Thoracic aorta (tissue), 2 donors: ENCODE measurements around the gene PRPH. TPM values are rescaled to one million over a fixed set of nuclear protein-coding genes. Genes with fewer than 3 reads are reported as not detected.
"Not testable (repeated sequence)": the region's sequence is repeated elsewhere in the genome, so short reads cannot be mapped to it uniquely, and the experiment has no call there.

Experiments used
- ATAC-seq: fragments of 150-250 bp; one replicate; pipeline ENCODE4 v1.8.0; 2017; ENCODE audit warnings: low read depth; ENCODE audit not compliant: insufficient number of reproducible peaks, low FRiP score
- DNase-seq: peaks from one replicate; pipeline ENCODE4 v3.0.0-alpha.2; 2020; ENCODE audit warnings: low spot score
- H3K27ac ChIP-seq, 2 donors: fragments of 200-600 bp; sonication (generic); 1 replicate in 1 of 2; 2 replicates in 1 of 2; pipeline ENCODE4 v1.5.1; 2016; ENCODE audit warnings: mild to moderate bottlenecking in 2 of 2, moderate library complexity in 2 of 2
- H3K27me3 ChIP-seq: fragments of 200-600 bp; sonication (generic); replicated peaks from 2 replicates; pipeline ENCODE4 v1.6.0; 2016; ENCODE audit warnings: mild to moderate bottlenecking; ENCODE audit not compliant: insufficient read depth
- H3K36me3 ChIP-seq: fragments of 200-600 bp; sonication (generic); one replicate; pipeline ENCODE4 v1.5.1; 2016
- H3K4me1 ChIP-seq, 2 donors: fragments of 200-600 bp; sonication (generic); 1 replicate in 1 of 2; 2 replicates in 1 of 2; pipeline versions ENCODE4 v1.5.1 to v1.6.0; 2016; ENCODE audit warnings: low read depth in 2 of 2, mild to moderate bottlenecking in 1 of 2; ENCODE audit not compliant: control insufficient read depth in 1 of 2
- H3K4me3 ChIP-seq: fragments of 200-600 bp; sonication (generic); 2 replicates; pipeline ENCODE4 v1.5.1; 2016; ENCODE audit warnings: mild to moderate bottlenecking
- H3K9me3 ChIP-seq: fragments of 200-600 bp; sonication (generic); 2 replicates; pipeline ENCODE4 v1.5.1; 2016
- total RNA-seq, 2 donors: library from RNA; depleted of rRNA; stranded (reverse); fragments of >200 nt; gene quantifications; one replicate each; pipeline versions ENCODE4 v1.1.0 to v1.2.3, GENCODE V29; 2016
- TF ChIP-seq, protein P1 (sequence below): fragments of 200-600 bp; sonication (generic); IDR thresholded peaks from one replicate; pipeline ENCODE4 v1.5.1; 2019; ENCODE audit warnings: antibody characterized with exemption

PRPH gene
- 1 to 10 TPM in 1 of 2 donors, not detected in 1; 2.5 TPM for total RNA-seq

DNA sequence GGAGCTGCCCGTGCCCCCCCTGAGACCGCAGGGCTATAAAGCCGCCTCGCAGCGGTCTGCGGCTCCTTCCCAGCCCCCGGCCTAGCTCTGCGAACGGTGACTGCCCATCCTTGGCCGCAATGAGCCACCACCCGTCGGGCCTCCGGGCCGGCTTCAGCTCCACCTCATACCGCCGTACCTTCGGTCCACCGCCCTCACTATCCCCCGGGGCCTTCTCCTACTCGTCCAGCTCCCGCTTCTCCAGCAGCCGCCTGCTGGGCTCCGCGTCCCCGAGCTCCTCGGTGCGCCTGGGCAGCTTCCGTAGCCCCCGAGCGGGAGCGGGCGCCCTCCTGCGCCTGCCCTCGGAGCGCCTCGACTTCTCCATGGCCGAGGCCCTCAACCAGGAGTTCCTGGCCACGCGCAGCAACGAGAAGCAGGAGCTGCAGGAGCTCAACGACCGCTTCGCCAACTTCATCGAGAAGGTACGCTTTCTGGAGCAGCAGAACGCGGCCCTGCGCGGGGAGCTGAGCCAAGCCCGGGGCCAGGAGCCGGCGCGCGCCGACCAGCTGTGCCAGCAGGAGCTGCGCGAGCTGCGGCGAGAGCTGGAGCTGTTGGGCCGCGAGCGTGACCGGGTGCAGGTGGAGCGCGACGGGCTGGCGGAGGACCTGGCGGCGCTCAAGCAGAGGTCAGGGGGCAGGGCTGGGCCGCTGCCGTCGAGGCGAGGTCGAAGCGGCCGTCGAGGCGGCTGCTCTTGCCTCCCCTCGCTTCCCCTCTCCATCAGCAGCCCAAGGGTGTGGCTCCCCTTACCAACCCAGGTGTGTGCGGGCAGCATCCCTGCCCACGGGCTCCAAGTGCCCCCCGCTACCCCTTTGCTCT lies at the start of gene PRPH:
Gene PRPH, plus strand, starts transcription at position 66 of the 855 bp plus-strand sequence. Its CDS starts 54 bp downstream, at position 120.
- H3K27me3 ChIP-seq, result peaks cover 12% of the 10 kb centered on the region
- H3K4me1 ChIP-seq, result peaks cover 17 to 42% of the 10 kb centered on the region in 2 donors
- no peaks in the 10 kb centered on the region for H3K36me3 ChIP-seq
- ATAC-seq (no peak), DNase-seq (no peak)
- peak within 1 kb of the TSS; percentile 15 for H3K4me3 ChIP-seq
- no peaks in the 10 kb centered on the region for H3K9me3 ChIP-seq
- H3K27ac ChIP-seq, result no peak within 1 kb of the TSS
- TF ChIP-seq, protein P1, sequence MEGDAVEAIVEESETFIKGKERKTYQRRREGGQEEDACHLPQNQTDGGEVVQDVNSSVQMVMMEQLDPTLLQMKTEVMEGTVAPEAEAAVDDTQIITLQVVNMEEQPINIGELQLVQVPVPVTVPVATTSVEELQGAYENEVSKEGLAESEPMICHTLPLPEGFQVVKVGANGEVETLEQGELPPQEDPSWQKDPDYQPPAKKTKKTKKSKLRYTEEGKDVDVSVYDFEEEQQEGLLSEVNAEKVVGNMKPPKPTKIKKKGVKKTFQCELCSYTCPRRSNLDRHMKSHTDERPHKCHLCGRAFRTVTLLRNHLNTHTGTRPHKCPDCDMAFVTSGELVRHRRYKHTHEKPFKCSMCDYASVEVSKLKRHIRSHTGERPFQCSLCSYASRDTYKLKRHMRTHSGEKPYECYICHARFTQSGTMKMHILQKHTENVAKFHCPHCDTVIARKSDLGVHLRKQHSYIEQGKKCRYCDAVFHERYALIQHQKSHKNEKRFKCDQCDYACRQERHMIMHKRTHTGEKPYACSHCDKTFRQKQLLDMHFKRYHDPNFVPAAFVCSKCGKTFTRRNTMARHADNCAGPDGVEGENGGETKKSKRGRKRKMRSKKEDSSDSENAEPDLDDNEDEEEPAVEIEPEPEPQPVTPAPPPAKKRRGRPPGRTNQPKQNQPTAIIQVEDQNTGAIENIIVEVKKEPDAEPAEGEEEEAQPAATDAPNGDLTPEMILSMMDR, result no peak

DNA sequence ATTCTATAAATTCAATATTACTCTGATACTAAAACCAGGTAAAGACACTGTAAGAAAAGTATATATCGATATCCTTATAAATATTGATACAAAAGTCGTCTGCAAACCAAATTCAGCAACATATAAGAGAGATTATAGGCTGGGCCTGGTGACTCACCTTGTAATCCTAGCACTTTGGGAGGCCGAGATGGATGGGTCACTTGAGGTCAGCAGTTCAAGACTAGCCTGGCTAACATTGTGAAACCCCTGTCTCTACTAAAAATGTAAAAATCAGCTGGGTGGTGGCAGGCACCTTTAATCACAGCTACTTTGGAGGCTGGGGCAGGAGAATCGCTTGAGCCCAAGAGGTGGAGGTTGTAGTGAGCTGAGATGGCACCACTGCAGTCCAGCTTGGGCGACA lies 43.6 kb upstream of the PRPH start:
- ATAC-seq, result no peak
- no peaks in the 10 kb centered on the region for H3K4me1 ChIP-seq
- H3K36me3 ChIP-seq, result no peaks in the 10 kb centered on the region
- no peak overlapping the region for H3K4me3 ChIP-seq
- H3K9me3 ChIP-seq, result no peaks in the 10 kb centered on the region
- DNase-seq, result no peak
- no peak overlapping the region for H3K27ac ChIP-seq
- TF ChIP-seq, protein P1, result no peak
- no peaks in the 10 kb centered on the region for H3K27me3 ChIP-seq

DNA sequence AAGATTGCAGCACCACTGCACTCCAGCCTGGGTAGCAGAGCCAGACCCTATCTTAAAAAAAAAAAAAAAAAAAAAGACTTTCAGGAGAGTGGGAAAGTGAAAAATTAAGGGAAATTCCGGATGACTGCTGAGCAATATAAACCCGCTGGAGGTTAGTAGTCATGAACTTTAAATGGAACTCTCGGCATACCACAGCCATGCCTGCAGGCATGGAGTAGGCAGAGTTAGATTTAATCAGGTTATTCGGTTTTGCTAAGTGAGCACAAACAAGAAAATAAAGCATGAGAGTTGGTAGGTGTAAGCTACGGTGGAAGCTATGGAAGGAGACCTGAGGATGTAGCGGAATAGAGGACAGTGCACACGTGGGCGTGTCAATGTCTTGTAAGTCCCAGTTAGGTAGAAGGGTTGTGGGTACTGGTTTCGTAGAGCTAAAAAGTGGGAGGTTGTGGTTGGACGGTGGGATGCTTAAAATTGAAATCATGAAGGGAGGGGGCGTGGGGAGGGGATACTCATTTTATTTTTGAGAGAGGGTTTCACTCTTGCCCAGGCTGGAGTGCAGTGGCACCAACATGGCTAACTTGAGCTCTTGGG lies 41.8 kb upstream of the PRPH start:
- no peak overlapping the region for H3K4me3 ChIP-seq
- ATAC-seq (no peak), DNase-seq (no peak)
- no peaks in the 10 kb centered on the region for H3K4me1 ChIP-seq
- no peaks in the 10 kb centered on the region for H3K9me3 ChIP-seq
- TF ChIP-seq, protein P1, result no peak
- no peak overlapping the region for H3K27ac ChIP-seq
- no peaks in the 10 kb centered on the region for H3K36me3 ChIP-seq
- no peaks in the 10 kb centered on the region for H3K27me3 ChIP-seq

DNA sequence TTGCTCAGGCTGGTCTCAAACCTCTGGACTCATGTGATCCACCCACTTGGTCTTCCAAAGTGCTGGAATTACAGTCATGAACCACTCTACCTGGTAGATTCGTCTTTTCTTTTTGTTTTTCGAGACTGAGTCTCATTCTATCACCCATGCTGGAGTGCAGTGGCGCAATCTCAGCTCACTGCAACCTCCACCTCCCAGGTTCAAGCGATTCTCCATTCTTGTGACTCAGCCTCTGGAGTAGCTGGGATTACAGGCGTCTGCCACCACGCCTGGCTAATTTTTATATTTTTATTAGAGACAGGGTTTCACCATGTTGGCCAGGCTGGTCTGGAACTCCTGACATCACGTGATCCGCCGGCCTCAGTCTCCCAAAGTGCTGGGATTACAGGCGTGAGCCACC lies 39.5 kb upstream of the PRPH start:
- not testable (repeated sequence) for H3K9me3 ChIP-seq, H3K27ac ChIP-seq, ATAC-seq, H3K4me3 ChIP-seq, DNase-seq, H3K27me3 ChIP-seq, H3K36me3 ChIP-seq
- peaks cover 10 to 15% of the 10 kb centered on the region in 2 donors for H3K4me1 ChIP-seq

DNA sequence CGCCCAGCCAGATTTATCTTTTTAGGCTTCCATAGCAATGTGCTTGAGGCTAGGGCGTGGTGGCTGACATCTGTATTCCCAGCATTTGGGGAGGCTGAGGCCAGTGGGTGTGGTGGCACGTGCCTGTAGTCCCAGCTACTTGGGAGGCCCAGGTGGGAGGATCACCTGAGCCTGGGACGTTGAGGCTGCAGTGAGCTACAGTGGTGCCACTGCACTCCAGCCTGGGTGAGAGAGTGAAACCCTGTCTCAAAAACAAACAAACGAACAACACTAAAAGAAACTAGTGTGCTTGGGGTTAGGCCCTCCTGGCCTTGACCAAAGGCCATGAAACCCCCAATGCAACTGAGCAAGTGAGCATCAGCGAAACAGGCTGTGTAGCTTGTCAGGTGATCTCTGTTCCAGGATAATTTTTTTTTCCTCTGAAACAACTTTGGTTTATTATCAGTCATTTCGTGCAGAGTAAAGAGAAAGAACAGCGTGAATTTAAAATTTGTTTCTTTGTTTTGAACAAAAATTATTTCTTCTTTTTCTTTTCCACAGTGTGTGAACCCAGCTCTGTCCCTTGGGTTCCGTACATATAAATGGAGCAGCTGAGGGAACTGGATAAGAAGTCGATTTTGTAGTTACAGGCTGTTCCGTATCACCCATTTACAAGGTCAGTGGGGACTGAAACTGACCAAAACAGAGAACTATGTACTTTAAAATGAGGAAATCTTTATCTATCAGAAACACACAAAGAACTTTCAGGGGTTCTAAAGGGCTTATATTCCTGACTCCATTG lies 38.9 kb upstream of the PRPH start:
- Histone ChIP-seq H3K27ac (no peak overlapping the region), H3K4me1 (peaks cover 15 to 21% of the 10 kb centered on the region in 2 donors), H3K27me3 (no peaks in the 10 kb centered on the region), H3K36me3 (no peaks in the 10 kb centered on the region), H3K9me3 (no peaks in the 10 kb centered on the region), H3K4me3 (no peak overlapping the region)
- TF ChIP-seq, protein P1, result no peak
- ATAC-seq (no peak), DNase-seq (no peak)

DNA sequence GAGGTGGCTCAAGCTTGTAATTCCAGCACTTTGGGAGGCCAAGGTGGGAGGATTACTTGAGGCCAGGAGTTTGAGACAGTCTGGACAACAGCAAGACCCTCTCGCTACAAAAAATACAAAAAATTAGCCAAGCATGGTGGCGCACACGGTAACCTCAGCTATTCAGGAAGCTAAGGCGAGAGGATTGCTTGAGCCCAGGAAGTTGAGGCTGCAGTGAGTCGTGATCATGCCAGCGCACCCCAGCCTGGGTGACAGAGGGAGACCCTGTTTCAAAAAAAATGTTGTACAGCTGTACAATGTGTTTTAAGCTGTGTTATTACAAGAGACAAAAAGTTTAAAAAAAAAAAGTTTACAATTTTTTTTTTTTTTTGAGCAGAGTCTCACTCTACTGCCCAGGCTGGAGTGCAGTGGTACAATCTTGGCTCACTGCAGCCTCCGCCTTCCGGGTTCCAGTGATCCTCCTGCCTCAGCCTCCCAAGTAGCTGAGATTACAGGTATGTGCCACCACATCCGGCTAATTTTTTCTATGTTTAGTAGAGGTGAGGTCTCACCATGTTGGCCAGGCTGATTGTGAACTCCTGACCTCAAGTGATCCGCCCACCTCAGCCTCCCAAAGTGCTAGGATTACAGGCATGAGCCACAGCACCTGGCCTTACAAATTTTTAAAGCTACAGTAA lies 37.3 kb upstream of the PRPH start:
- ATAC-seq, DNase-seq, H3K4me3 ChIP-seq, H3K9me3 ChIP-seq, H3K27me3 ChIP-seq, H3K27ac ChIP-seq, H3K36me3 ChIP-seq: not testable (repeated sequence)
- peaks cover 15 to 23% of the 10 kb centered on the region in 2 donors for H3K4me1 ChIP-seq
